A673 (cell line): Measurements from ENCODE around the gene CIDEC.

ENCODE experiments used
- EZH2 ChIP-seq: fragments of 200-600 bp; sonication (generic); IDR thresholded peaks from 2 replicates; pipeline ENCODE4 v1.6.1; 2017; ENCODE audit warnings: borderline replicate concordance, low read depth, mild to moderate bottlenecking, mixed read lengths, antibody characterized with exemption, low read length; ENCODE audit not compliant: poor library complexity, severe bottlenecking
- TF ChIP-seq, protein P1 (sequence below): fragments of 300-800, 200-600 bp; sonication (generic); conservative IDR thresholded peaks from 2 replicates; pipeline ENCODE4 v1.5.1; 2017; ENCODE audit warnings: low read depth, mild to moderate bottlenecking, antibody characterized with exemption, low read length, moderate library complexity, mixed read lengths

DNA sequence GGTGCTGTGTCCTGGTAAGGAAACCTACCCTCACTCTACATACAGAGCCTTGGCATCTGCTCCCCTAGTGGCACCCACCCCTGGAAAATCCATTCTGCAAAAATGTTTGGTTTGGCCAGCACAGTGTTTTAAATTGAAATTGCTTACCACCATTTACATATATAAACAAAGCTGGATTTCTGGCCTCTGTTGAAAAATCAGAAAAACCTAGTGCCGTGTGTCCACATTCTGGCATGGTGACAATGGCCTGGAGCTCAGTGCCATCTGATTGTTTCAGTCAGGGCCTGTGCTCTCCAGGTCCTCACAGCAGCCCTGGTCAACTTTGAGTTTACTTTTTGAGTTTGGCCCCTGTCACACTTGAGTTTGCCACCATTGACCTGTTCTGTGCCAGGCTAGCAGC is 34.0 kb upstream of the CIDEC start:
- TF ChIP-seq, protein P1, sequence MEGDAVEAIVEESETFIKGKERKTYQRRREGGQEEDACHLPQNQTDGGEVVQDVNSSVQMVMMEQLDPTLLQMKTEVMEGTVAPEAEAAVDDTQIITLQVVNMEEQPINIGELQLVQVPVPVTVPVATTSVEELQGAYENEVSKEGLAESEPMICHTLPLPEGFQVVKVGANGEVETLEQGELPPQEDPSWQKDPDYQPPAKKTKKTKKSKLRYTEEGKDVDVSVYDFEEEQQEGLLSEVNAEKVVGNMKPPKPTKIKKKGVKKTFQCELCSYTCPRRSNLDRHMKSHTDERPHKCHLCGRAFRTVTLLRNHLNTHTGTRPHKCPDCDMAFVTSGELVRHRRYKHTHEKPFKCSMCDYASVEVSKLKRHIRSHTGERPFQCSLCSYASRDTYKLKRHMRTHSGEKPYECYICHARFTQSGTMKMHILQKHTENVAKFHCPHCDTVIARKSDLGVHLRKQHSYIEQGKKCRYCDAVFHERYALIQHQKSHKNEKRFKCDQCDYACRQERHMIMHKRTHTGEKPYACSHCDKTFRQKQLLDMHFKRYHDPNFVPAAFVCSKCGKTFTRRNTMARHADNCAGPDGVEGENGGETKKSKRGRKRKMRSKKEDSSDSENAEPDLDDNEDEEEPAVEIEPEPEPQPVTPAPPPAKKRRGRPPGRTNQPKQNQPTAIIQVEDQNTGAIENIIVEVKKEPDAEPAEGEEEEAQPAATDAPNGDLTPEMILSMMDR: no peak
- TF ChIP-seq EZH2: no peak
